ENCODE results near the gene MNX1.

The MNX1 gene

DNA sequence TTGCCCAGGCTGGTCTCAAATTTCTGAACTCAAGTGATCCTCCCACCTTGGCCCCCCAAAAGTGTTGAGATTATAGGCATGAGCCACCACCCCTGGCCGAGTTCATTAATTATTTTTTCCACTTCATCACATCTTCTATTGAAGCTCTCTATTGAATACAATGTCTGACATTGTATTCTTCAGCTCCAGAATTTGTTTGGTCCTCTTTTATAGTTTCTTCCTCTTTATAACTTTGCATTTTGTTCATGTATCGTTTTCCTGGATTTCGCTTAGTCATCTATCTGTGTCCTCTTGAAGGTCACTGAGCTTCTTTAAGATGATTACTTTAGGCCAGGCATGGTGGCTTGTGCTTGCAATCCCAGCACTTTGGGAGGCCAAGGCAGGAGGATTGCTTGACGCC is 30.8 kb downstream of the MNX1 start:
- DNase-seq (ENCODE audit: low read depth in 4 of 4, low spot score in 1 of 4), result no peak

DNA sequence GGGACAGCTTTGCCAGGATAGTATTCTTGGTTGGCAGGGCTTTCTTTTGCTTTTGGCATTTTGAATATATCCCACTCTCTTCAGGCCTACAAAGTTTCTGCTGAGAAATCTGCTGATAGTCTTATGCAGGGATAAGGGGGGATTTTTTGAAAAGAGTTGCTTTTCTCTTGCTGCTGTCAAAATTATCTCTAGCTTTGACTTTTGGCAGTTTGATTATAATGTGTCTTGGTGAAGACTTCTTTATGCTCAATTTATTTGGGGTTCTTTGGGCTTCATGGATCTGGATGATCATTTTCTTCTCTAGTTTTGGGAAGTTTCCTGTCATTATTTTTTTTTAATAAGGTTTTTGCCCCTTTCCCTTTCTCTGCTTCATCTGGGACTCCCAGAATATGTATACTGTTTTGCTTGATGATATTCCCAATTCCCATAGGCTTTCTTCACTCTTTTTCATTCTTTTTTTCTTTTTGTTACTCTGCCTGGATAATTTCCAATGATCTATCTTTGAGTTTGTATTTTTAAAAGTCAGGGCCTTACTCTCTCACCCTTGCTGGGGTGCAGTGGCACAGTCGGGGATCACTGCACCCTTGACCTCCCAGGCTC is 31.4 kb downstream of the MNX1 start:
- DNase-seq (ENCODE audit: low read depth in 4 of 4, low spot score in 1 of 4), result no peak

DNA sequence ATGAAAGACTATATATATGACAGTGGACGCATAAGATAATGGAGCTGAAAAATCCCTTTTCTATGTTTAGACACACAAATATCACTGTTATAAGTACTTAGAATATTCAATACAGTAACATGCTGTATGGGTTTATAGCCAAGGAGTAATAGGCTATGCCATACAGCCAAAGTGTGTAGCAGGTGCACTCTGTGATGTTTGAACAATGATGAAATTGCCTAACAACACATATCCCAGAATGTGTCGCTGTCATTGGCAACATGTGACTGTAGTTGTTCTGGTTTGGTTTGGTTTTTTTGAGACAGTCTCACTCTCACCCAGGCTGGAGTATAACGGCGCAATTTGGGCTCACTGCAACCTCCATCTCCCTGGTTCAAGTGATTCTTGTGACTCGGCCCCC is 34.8 kb downstream of the MNX1 start:
- no peak for DNase-seq (ENCODE audit: low read depth in 4 of 4, low spot score in 1 of 4)

DNA sequence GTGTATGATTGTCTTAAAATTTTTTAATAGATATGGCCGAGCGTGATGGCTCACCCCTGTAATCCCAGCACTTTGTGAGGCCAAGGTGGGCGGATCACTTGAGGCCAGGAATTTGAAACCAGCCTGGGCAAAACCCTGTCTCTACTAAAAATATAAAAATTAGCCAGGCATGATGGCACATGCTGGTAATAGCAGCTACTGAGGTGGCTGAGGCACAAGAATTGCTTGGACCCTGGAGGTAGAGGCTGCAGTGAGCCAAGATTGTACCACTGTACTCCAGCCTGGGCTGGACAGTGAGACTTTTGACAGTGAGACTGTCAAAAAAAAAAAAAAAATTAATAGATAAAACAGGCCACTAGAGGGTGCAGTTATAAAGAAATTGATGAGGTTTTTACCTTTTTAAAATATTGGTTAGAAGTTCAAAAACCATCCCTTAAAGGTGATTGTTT is 40.5 kb downstream of the MNX1 start:
- DNase-seq (ENCODE audit: low read depth in 4 of 4, low spot score in 1 of 4), result no peak

DNA sequence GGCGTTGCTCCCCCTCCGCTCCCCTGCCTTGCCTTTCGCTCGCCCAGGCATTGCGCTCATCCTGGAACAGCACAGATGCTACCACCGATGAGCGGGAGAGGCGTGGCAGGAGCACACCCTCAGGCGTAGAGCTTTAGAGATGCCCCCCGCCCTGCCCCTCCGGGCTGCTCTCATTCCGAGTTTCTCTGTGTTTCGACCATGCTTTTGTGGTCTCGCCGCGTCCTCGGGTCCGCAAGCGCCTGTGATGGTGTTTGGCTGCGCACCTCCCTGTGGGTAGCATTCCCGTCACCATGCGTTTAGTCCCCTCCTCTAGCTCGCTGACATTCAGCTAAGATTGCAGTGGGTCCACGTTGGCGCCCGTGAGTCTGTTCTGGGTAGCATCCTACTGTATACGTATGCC is 42.3 kb downstream of the MNX1 start:
- DNase-seq (ENCODE audit: low read depth in 4 of 4, low spot score in 1 of 4), result no peak

DNA sequence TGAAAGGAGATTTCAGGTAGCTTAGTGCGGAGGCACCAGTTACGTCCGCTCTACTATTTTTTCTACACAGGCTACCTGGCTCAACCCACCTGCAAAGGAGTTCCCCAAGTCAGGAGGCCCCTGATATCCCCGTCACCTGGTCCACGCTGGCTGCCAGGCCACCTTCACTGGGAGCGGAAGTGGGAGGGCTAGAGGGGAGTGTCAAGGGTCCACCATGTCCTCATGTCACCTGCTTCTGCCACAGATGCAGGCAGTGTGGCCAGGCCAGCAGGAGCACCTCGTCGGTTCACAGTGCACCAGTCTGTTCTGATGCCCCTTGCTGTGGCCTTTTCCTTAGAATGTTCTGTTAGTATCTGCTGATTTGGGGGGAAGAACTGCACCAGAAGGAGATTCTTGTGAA is 44.1 kb downstream of the MNX1 start:
- no peak for DNase-seq (ENCODE audit: low read depth in 4 of 4, low spot score in 1 of 4)

DNA sequence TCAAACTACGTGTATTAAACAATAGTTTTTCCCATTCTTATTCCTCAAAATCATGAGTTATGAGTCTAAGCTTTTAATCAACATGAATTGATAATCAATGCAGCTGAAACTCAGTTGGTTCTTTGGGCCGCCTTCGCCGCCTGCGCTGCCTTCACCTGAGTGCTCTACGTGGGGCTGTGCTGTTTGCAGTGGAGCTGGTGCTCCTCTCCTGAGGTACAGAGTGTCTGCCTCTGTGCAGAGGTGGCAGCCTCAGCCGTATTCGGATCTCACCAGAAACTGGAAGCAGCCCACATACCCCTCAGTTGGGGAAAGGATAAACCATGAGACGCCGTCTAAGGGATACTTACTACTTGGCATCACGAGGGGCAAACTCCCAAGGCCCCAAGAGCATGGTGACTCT is 45.5 kb downstream of the MNX1 start:
- DNase-seq (ENCODE audit: low read depth in 4 of 4, low spot score in 1 of 4), result no peak

DNA sequence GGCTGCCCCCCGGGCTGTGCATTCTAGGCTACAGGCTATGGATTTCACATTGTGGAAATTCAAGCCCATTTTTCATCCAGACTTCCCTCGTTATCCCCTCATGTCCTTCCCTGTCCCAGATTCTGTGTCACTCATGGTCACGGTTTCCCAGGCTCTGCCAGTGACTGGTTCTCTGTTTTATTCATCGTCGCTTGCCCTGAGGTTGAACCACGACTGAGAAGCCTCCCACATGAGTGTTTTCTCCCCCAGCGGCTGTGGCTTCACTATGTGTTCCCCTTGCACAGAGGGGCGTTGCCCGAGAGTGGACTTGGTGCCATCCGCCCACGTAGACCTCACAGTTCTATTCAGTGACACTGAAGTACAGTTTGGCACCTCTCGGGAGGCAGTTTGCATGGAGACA is 47.0 kb downstream of the MNX1 start:
- DNase-seq (ENCODE audit: low read depth in 4 of 4, low spot score in 1 of 4), result no peak

DNA sequence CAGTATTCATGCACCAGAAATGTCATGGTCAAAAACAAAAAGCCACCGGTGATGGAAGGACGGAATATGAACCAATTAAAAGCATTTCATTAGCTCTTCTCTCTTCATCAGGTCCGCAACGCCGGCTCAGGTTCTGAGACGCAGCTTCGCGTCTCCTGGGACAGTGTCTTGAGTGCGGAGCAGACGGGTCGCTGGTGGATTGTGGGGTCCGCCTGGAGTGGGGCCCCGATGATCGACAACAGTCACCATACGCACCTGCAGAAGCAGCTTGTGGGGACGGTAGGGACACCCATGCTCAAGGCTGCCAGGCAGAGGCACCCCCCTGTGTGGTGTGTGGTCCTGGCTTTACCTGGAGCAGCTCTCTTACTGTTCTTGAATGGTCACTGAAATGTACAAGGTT is 47.6 kb downstream of the MNX1 start:
- DNase-seq (ENCODE audit: low read depth in 4 of 4, low spot score in 1 of 4), result no peak

DNA sequence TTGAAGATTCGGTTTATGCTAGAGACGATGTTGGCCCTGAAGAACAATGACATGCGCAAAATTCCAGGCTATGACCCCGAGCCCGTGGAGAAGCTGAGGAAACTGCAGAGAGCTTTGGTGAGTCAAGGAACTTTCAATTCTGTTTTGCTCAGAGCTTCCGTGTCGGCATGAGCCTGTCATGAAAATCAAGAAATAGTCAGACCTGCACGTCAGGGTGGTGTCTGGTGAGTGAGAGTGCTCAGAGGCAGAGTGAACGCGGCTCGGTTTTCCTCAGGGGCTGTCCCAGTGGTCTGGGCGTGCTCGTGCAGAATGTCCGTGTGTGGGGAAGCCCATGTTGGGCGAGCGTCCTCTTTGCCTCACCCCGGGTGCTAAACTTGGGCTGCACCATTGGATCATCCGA is 48.3 kb downstream of the MNX1 start:
- no peak for DNase-seq (ENCODE audit: low read depth in 4 of 4, low spot score in 1 of 4)

DNA sequence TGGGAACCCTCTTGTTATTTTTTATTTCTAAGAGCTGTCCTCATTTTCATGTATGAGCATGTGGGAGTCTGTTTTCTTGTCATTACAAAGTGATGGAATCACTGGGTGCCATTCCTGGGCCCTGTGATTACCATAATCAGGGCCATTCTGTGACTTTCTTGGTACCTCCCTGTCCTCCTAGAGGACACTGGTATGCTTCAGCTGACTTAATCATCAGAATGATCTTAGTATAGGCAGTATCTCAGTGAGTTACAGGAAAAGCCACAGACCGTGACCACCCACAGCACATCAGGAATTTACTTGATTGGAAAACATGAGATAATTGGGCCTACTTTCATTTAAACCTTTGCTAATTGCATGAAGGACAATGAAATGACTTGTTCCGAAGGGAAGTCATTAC is 53.7 kb downstream of the MNX1 start:
- no peak for DNase-seq (ENCODE audit: low read depth in 4 of 4, low spot score in 1 of 4)

DNA sequence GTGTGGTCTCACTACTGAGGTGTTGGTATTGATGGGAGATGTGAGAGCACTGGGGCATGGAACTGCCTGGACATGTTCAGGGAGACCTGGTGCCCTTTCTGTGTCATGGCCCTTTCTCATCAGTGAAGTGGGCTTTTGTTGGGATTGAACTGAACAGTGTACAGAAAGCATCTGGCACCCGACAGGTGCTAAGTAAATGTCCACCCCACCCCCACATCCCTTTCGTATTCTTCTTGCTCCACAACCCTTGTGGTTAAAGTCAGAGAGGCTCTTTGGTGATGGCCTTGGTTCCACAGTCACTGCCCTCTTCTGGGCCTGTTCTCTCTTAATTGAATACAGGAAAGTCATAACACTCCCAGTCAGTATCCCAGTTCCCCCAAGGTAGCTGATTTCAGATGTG is 55.5 kb downstream of the MNX1 start:
- no peak for DNase-seq (ENCODE audit: low read depth in 4 of 4, low spot score in 1 of 4)
